Endodermal cell (in vitro differentiated cells): ENCODE results near the gene OGDH. TPM values are rescaled to one million over a fixed set of nuclear protein-coding genes. Genes with fewer than 3 reads are reported as not detected.

Experiments
- DNase-seq: peaks from one replicate; pipeline ENCODE4 v3.0.0-alpha.2; 2017
- H3K27ac ChIP-seq: 2 replicates; pipeline ENCODE4 v1.5.1; 2013; ENCODE audit warnings: mild to moderate bottlenecking, low read depth, low read length, moderate library complexity
- H3K27me3 ChIP-seq: 2 replicates; pipeline ENCODE4 v1.6.1; 2013; ENCODE audit warnings: mild to moderate bottlenecking, low read length, moderate library complexity; ENCODE audit not compliant: insufficient read depth, control insufficient read depth, poor library complexity, severe bottlenecking
- H3K36me3 ChIP-seq: 2 replicates; pipeline ENCODE4 v1.7.0; 2013; ENCODE audit warnings: mild to moderate bottlenecking, low read length, moderate library complexity; ENCODE audit not compliant: control insufficient read depth, insufficient read depth
- H3K4me1 ChIP-seq: one replicate; pipeline ENCODE4 v1.7.0; 2013; ENCODE audit warnings: low read length; ENCODE audit not compliant: control insufficient read depth, insufficient read depth
- H3K4me3 ChIP-seq: 2 replicates; pipeline ENCODE4 v1.5.1; 2013; ENCODE audit warnings: mild to moderate bottlenecking, low read length, moderate library complexity
- H3K9ac ChIP-seq: 2 replicates; pipeline ENCODE4 v1.6.1; 2013; ENCODE audit warnings: mild to moderate bottlenecking, low read length, moderate library complexity; ENCODE audit not compliant: poor library complexity, severe bottlenecking; ENCODE audit errors: extremely low read depth
- H3K9me3 ChIP-seq: 2 replicates; pipeline ENCODE4 v1.6.1; 2013; ENCODE audit warnings: mild to moderate bottlenecking, low read length, moderate library complexity; ENCODE audit not compliant: control insufficient read depth
- H3K27ac Mint-ChIP-seq: 2 replicates; pipeline ENCODE4 v1.8.0; 2020; ENCODE audit warnings: mixed read lengths
- H3K27me3 Mint-ChIP-seq: 2 replicates; pipeline ENCODE4 v1.8.0; 2021; ENCODE audit warnings: mild to moderate bottlenecking, mixed read lengths; ENCODE audit not compliant: insufficient read depth
- H3K36me3 Mint-ChIP-seq: 2 replicates; pipeline ENCODE4 v1.8.0; 2020; ENCODE audit warnings: low read depth, mixed read lengths
- H3K4me1 Mint-ChIP-seq: 2 replicates; pipeline ENCODE4 v1.8.0; 2020; ENCODE audit warnings: mixed read lengths
- H3K4me3 Mint-ChIP-seq: 2 replicates; pipeline ENCODE4 v1.8.0; 2020; ENCODE audit warnings: mild to moderate bottlenecking, moderate library complexity, mixed read lengths
- H3K9me3 Mint-ChIP-seq: 2 replicates; pipeline ENCODE4 v1.8.0; 2020; ENCODE audit warnings: mild to moderate bottlenecking, mixed read lengths
- CTCF ChIP-seq: fragments of 200-600 bp; sonication (generic); conservative IDR thresholded peaks from 2 replicates; pipeline ENCODE4 v1.5.0; 2021; ENCODE audit warnings: antibody characterized with exemption, mild to moderate bottlenecking
- WGBS, 2 experiments: methylation state at CpG; one replicate each; pipeline versions ENCODE4 v1.1.5 to v1.1.7; 2013; ENCODE audit warnings: missing lambda C conversion rate in 2 of 2, mixed read lengths in 1 of 2; ENCODE audit not compliant: insufficient coverage in 1 of 2, insufficient read length in 1 of 2; 5-methylcytosine and 5-hydroxymethylcytosine counted together
- total RNA-seq, 2 donors: library from RNA; stranded (reverse); fragmentation: NEBNext Ultra II Directional in 1 of 2; extraction: Animal tissue kit (Norgen Biotek cat#: 25700) in 1 of 2; gene quantifications; 2 replicates in 1 of 2; 3 replicates in 1 of 2; pipeline ENCODE4 v1.2.1, GENCODE V29; 2021

Gene OGDH
- total RNA-seq, 2 donors from 2014 or later, result 82.5 to 96.0 TPM

- no peak overlapping the region for H3K27ac ChIP-seq
- H3K4me1 ChIP-seq, result no peaks in the 10 kb centered on the region
- H3K4me3 ChIP-seq, result no peak overlapping the region
- no peak overlapping the region for H3K27ac Mint-ChIP-seq
- no peak overlapping the region for H3K4me3 Mint-ChIP-seq
- H3K27me3 ChIP-seq, result no peaks in the 10 kb centered on the region
- no peak for TF ChIP-seq CTCF
- H3K4me1 Mint-ChIP-seq, result no peaks in the 10 kb centered on the region
- H3K27me3 Mint-ChIP-seq, result peaks cover 2% of the 10 kb centered on the region
- WGBS, 2 experiments, result 100% methylated on average over 1 of the region's 1 CpG
- H3K9ac ChIP-seq, result no peak overlapping the region
- peaks cover 32% of the 10 kb centered on the region for H3K9me3 ChIP-seq
- peak; percentile 10 for DNase-seq
- peaks cover 23% of the 10 kb centered on the region for H3K9me3 Mint-ChIP-seq
- H3K36me3 Mint-ChIP-seq, result peaks cover 49% of the 10 kb centered on the region
- H3K36me3 ChIP-seq, result peaks cover 45% of the 10 kb centered on the region
These were observed 48.9 kb downstream of the OGDH start for GRCh38 chr7:44655341-44655740.

GRCh38 chr7:44658979-44659378 lies 52.6 kb downstream of the OGDH start:
- peaks cover 32% of the 10 kb centered on the region for H3K9me3 Mint-ChIP-seq
- peaks cover 41% of the 10 kb centered on the region for H3K9me3 ChIP-seq
- H3K27ac Mint-ChIP-seq, result no peak overlapping the region
- H3K36me3 ChIP-seq, result peaks cover 45% of the 10 kb centered on the region
- DNase-seq, result no peak
- H3K36me3 Mint-ChIP-seq, result peaks cover 55% of the 10 kb centered on the region
- no peaks in the 10 kb centered on the region for H3K4me1 Mint-ChIP-seq
- H3K9ac ChIP-seq, result no peak overlapping the region
- H3K4me1 ChIP-seq, result no peaks in the 10 kb centered on the region
- peaks cover 2% of the 10 kb centered on the region for H3K27me3 Mint-ChIP-seq
- WGBS, 2 experiments, result 95 to 100% methylated on average over 3 to 7 of the region's 7 CpGs
- no peak overlapping the region for H3K4me3 Mint-ChIP-seq
- no peaks in the 10 kb centered on the region for H3K27me3 ChIP-seq
- no peak overlapping the region for H3K4me3 ChIP-seq
- H3K27ac ChIP-seq, result no peak overlapping the region
- no peak for TF ChIP-seq CTCF

- Histone ChIP-seq H3K36me3 (peaks cover 46% of the 10 kb centered on the region), H3K4me1 (no peaks in the 10 kb centered on the region), H3K27ac (no peak overlapping the region), H3K4me3 (no peak overlapping the region), H3K27me3 (no peaks in the 10 kb centered on the region), H3K9me3 (peaks cover 41% of the 10 kb centered on the region), H3K9ac (no peak overlapping the region)
- WGBS, 2 experiments, result 92 to 100% methylated on average over 2 of the region's 2 CpGs
- TF ChIP-seq CTCF, result no peak
- Mint-ChIP-seq H3K9me3 (peaks cover 32% of the 10 kb centered on the region), H3K27ac (no peak overlapping the region), H3K36me3 (peaks cover 50% of the 10 kb centered on the region), H3K4me1 (peaks cover 10% of the 10 kb centered on the region), H3K27me3 (peaks cover 2% of the 10 kb centered on the region), H3K4me3 (no peak overlapping the region)
- no peak for DNase-seq
These were observed 54.8 kb downstream of the OGDH start for GRCh38 chr7:44661233-44661632.
